DOHH2 (cell line): Measurements from ENCODE around the gene PEAK1.

Experiments used
- H3F3A ChIP-seq: fragments of 200-600 bp; sonication (generic), shearing (Covaris generic); 2 replicates; pipeline ENCODE4 v1.6.0; 2016; ENCODE audit warnings: antibody characterized with exemption, mild to moderate bottlenecking; ENCODE audit not compliant: control insufficient read depth, insufficient read depth
- H3K27ac ChIP-seq: fragments of 200-600 bp; sonication (generic); 2 replicates; pipeline ENCODE4 v1.5.1; 2014; ENCODE audit warnings: low read depth, mild to moderate bottlenecking, low read length, moderate library complexity
- H3K27me3 ChIP-seq: fragments of 200-600 bp; sonication (generic); 2 replicates; pipeline ENCODE4 v1.6.1; 2014; ENCODE audit warnings: mild to moderate bottlenecking, low read length, mixed read lengths; ENCODE audit not compliant: control insufficient read depth
- H3K36me3 ChIP-seq: fragments of 200-600 bp; sonication (generic); 2 replicates; pipeline ENCODE4 v1.6.1; 2014; ENCODE audit warnings: mild to moderate bottlenecking, low read length, moderate library complexity, mixed read lengths; ENCODE audit not compliant: control insufficient read depth
- H3K4me1 ChIP-seq: fragments of 200-600 bp; sonication (generic); 2 replicates; pipeline ENCODE4 v1.6.1; 2014; ENCODE audit warnings: mild to moderate bottlenecking, low read length, mixed read lengths; ENCODE audit not compliant: control insufficient read depth
- H3K4me2 ChIP-seq: fragments of 200-600 bp; sonication (generic); 2 replicates; pipeline ENCODE4 v1.6.0; 2014; ENCODE audit warnings: mild to moderate bottlenecking, low read length, moderate library complexity
- H3K4me3 ChIP-seq: fragments of 200-600 bp; sonication (generic); 2 replicates; pipeline ENCODE4 v1.5.1; 2014; ENCODE audit warnings: mild to moderate bottlenecking, low read length, mixed read lengths
- H3K79me2 ChIP-seq: fragments of 200-600 bp; sonication (generic); 2 replicates; pipeline ENCODE4 v1.6.1; 2014; ENCODE audit warnings: mild to moderate bottlenecking, low read length, mixed read lengths; ENCODE audit not compliant: control insufficient read depth
- H3K9me2 ChIP-seq: fragments of 200-600 bp; sonication (generic); replicated peaks from 2 replicates; pipeline ENCODE4 v1.6.1; 2014; ENCODE audit warnings: mild to moderate bottlenecking, low read length, mixed read lengths; ENCODE audit not compliant: control insufficient read depth
- H3K9me3 ChIP-seq: fragments of 200-600 bp; sonication (generic); 2 replicates; pipeline ENCODE4 v1.6.1; 2014; ENCODE audit warnings: antibody characterized with exemption, low read length, mixed read lengths; ENCODE audit not compliant: control insufficient read depth, insufficient read depth
- H4K20me1 ChIP-seq: fragments of 200-600 bp; sonication (generic); 2 replicates; pipeline ENCODE4 v1.6.0; 2014; ENCODE audit warnings: low read depth, mild to moderate bottlenecking, antibody characterized with exemption, low read length, moderate library complexity; ENCODE audit not compliant: control insufficient read depth, insufficient read depth
- EZH2phosphoT487 ChIP-seq: fragments of 200-600 bp; sonication (generic); IDR thresholded peaks from 2 replicates; pipeline ENCODE4 v1.6.1; 2017; ENCODE audit warnings: borderline replicate concordance, mild to moderate bottlenecking, antibody characterized with exemption, low read length, moderate library complexity, mixed read lengths
- TF ChIP-seq, protein P1 (sequence below): fragments of 200-600 bp; sonication (generic); IDR thresholded peaks from one replicate; pipeline ENCODE4 v1.5.1; 2014; ENCODE audit warnings: antibody characterized with exemption, mild to moderate bottlenecking, low read depth, low read length; ENCODE audit not compliant: poor library complexity, severe bottlenecking

Gene PEAK1

DNA sequence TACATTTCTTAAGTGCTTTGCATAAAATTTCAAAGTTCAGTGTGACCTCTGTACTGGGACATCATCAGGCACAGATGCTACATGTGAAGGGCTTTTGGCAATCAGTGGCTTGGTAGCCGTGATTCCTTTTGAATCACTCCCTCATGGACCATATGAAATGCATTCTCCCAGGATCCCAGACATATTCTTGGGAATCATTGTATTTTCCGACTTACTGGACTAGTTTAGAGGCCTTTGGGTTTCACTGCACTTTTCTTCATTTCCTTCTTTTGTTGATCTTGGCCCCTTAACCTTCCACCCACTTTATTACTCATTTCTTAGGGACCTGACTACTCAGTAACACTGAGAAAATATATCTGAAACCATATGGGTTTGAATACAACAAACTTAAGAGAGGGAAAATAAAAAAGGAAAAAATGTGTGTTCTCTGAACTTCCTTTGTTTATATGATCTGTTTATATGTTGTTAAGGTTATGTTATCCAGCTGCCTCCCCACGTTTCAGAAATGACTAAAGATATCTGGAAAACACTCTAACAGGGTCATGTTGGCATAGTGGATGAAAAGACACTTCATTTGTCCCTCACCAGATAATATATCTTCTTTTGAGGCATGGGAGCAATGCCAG lies 35.9 kb upstream of the PEAK1 start:
- Histone ChIP-seq H3K79me2 (peaks cover 9% of the 10 kb centered on the region; the same call in 1 of the 2 replicates), H3K4me1 (no peaks in the 10 kb centered on the region), H4K20me1 (0 out of 2 replicates have a peak, but pooled peaks cover 4% of the 10 kb centered on the region), H3F3A (no peaks in the 10 kb centered on the region), H3K9me3 (no peaks in the 10 kb centered on the region), H3K4me3 (no peak overlapping the region), H3K4me2 (no peak overlapping the region), H3K27me3 (no peaks in the 10 kb centered on the region), H3K9me2 (no peaks in the 10 kb centered on the region; the same call in 1 of the 2 replicates), H3K36me3 (peaks cover 33% of the 10 kb centered on the region), H3K27ac (no peak overlapping the region)
- no peak for TF ChIP-seq EZH2phosphoT487
- TF ChIP-seq, protein P1, sequence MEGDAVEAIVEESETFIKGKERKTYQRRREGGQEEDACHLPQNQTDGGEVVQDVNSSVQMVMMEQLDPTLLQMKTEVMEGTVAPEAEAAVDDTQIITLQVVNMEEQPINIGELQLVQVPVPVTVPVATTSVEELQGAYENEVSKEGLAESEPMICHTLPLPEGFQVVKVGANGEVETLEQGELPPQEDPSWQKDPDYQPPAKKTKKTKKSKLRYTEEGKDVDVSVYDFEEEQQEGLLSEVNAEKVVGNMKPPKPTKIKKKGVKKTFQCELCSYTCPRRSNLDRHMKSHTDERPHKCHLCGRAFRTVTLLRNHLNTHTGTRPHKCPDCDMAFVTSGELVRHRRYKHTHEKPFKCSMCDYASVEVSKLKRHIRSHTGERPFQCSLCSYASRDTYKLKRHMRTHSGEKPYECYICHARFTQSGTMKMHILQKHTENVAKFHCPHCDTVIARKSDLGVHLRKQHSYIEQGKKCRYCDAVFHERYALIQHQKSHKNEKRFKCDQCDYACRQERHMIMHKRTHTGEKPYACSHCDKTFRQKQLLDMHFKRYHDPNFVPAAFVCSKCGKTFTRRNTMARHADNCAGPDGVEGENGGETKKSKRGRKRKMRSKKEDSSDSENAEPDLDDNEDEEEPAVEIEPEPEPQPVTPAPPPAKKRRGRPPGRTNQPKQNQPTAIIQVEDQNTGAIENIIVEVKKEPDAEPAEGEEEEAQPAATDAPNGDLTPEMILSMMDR: no peak

DNA sequence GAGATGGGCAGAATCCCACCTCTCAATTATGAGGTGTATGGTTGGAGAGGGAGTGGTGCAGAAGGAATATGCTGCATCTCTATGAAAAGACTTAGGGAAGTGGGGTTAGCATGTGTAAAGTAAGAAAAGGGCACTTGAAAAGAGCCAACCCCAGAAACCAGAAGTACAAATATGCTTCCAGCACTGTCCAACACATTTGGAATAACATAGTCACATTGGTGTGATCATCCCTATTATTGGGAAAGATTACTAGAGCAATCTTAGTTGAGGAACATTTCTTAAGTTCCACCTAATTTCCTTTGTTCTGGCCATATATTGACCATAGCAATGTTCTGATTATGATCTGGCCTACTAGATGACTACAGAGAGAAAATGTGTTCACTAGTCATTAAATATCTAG lies 35.0 kb upstream of the PEAK1 start:
- Histone ChIP-seq H3K36me3 (peaks cover 34% of the 10 kb centered on the region), H3K27me3 (no peaks in the 10 kb centered on the region), H3K9me2 (no peaks in the 10 kb centered on the region; the same call in 1 of the 2 replicates), H3K4me3 (no peak overlapping the region), H3K79me2 (peaks cover 15% of the 10 kb centered on the region), H3K4me1 (no peaks in the 10 kb centered on the region), H3K27ac (no peak overlapping the region), H3K4me2 (no peak overlapping the region), H4K20me1 (0 out of 2 replicates have a peak, but pooled peaks cover 4% of the 10 kb centered on the region), H3F3A (no peaks in the 10 kb centered on the region), H3K9me3 (no peaks in the 10 kb centered on the region)
- TF ChIP-seq, protein P1: no peak
- no peak for TF ChIP-seq EZH2phosphoT487

DNA sequence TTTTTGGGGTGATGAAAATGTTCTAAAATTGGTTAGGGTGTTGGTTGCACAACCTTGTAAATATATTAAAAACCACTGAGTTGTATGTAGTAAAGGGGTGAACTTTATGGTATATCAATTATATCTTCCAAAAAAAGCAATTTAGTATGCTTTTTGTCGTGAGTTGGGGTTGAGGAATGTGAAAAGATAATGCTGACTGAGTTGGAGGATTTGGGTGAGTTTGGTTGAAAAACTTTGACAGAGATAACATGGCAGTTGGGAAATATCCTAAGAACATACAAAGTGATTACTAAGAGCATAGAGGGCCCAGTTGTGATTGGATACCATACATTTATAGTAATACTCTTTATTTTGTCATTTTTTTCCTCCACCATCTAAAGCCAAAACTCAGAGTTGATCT lies 34.4 kb upstream of the PEAK1 start:
- H3K9me3 ChIP-seq: no peaks in the 10 kb centered on the region
- H4K20me1 ChIP-seq: 0 out of 2 replicates have a peak, but pooled peaks cover 4% of the 10 kb centered on the region
- no peak overlapping the region for H3K27ac ChIP-seq
- no peaks in the 10 kb centered on the region for H3K27me3 ChIP-seq
- no peak for TF ChIP-seq EZH2phosphoT487
- TF ChIP-seq, protein P1: no peak
- no peak overlapping the region for H3K4me3 ChIP-seq
- no peaks in the 10 kb centered on the region for H3F3A ChIP-seq
- no peaks in the 10 kb centered on the region for H3K4me1 ChIP-seq
- peaks cover 15% of the 10 kb centered on the region for H3K79me2 ChIP-seq
- no peaks in the 10 kb centered on the region; the same call in 1 of the 2 replicates for H3K9me2 ChIP-seq
- peaks cover 30% of the 10 kb centered on the region for H3K36me3 ChIP-seq
- no peak overlapping the region for H3K4me2 ChIP-seq
